OCI-LY1 (cell line): ENCODE results near the gene OR9A2.

Experiments used
- H2AFZ ChIP-seq: fragments of 200-600 bp; sonication (generic), shearing (Covaris generic); 2 replicates; pipeline ENCODE4 v1.6.0; 2014; ENCODE audit warnings: antibody characterized with exemption, mild to moderate bottlenecking, low read length
- H3F3A ChIP-seq: fragments of 200-600 bp; sonication (generic), shearing (Covaris generic); 2 replicates; pipeline ENCODE4 v1.6.0; 2014; ENCODE audit warnings: mild to moderate bottlenecking, antibody characterized with exemption, low read length, moderate library complexity; ENCODE audit not compliant: insufficient read depth
- H3K27ac ChIP-seq: fragments of 200-600 bp; sonication (generic); 2 replicates; pipeline ENCODE4 v1.5.1; 2014; ENCODE audit warnings: low read length, mixed run types, mild to moderate bottlenecking, low read depth; ENCODE audit not compliant: poor library complexity, severe bottlenecking
- H3K27me3 ChIP-seq: fragments of 200-600 bp; sonication (generic); 2 replicates; pipeline ENCODE4 v1.6.0; 2014; ENCODE audit warnings: antibody characterized with exemption, mild to moderate bottlenecking, low read length, moderate library complexity; ENCODE audit not compliant: insufficient read depth
- H3K36me3 ChIP-seq: fragments of 200-600 bp; sonication (generic); 2 replicates; pipeline ENCODE4 v1.6.1; 2014; ENCODE audit warnings: mild to moderate bottlenecking, antibody characterized with exemption, low read length, moderate library complexity, mixed read lengths; ENCODE audit not compliant: insufficient read depth
- H3K4me1 ChIP-seq: fragments of 200-600 bp; sonication (generic); 2 replicates; pipeline ENCODE4 v1.5.1; 2014; ENCODE audit warnings: mild to moderate bottlenecking, low read length, moderate library complexity; ENCODE audit not compliant: insufficient read depth, severe bottlenecking
- H3K4me2 ChIP-seq: fragments of 200-600 bp; sonication (generic), shearing (Covaris generic); 2 replicates; pipeline ENCODE4 v1.6.1; 2014; ENCODE audit warnings: low read length
- H3K4me3 ChIP-seq: fragments of 200-600 bp; sonication (generic); 2 replicates; pipeline ENCODE4 v1.5.1; 2014; ENCODE audit warnings: low read length, low read depth, mild to moderate bottlenecking, mixed read lengths; ENCODE audit not compliant: poor library complexity, severe bottlenecking
- H3K79me2 ChIP-seq: fragments of 200-600 bp; shearing (Covaris generic); 2 replicates; pipeline ENCODE4 v1.6.1; 2016; ENCODE audit warnings: mixed run types, low read length, mixed read lengths; ENCODE audit not compliant: insufficient read depth
- H3K9ac ChIP-seq: fragments of 200-600 bp; sonication (generic), shearing (Covaris generic); 2 replicates; pipeline ENCODE4 v1.6.1; 2014; ENCODE audit warnings: mild to moderate bottlenecking, low read length, mixed read lengths
- H3K9me2 ChIP-seq: fragments of 200-600 bp; sonication (generic), shearing (Covaris generic); 2 replicates; pipeline ENCODE4 v1.6.1; 2014; ENCODE audit warnings: low read depth, mild to moderate bottlenecking, low read length, mixed read lengths
- H3K9me3 ChIP-seq: fragments of 200-600 bp; shearing (Covaris generic); 2 replicates; pipeline ENCODE4 v1.6.1; 2014; ENCODE audit warnings: low read length, mixed read lengths
- H4K20me1 ChIP-seq: fragments of 200-600 bp; sonication (generic), shearing (Covaris generic); 2 replicates; pipeline ENCODE4 v1.6.0; 2016; ENCODE audit warnings: mild to moderate bottlenecking, low read length; ENCODE audit not compliant: insufficient read depth
- CTCF ChIP-seq: fragments of 200-600 bp; sonication (generic), shearing (Covaris generic); IDR thresholded peaks from 2 replicates; pipeline ENCODE4 v1.5.1; 2017; ENCODE audit warnings: mild to moderate bottlenecking, antibody characterized with exemption, low read length, moderate library complexity, mixed read lengths
- EZH2 ChIP-seq: fragments of 200-600 bp; sonication (generic), shearing (Covaris generic); IDR thresholded peaks from 2 replicates; pipeline ENCODE4 v1.8.0; 2017; ENCODE audit warnings: borderline replicate concordance, mixed run types, mild to moderate bottlenecking, antibody characterized with exemption, low read length, moderate library complexity, mixed read lengths

The OR9A2 gene

GRCh38 chr7:143069912-143070500 is 43.1 kb upstream of the OR9A2 start:
- H3K9me3 ChIP-seq: no peaks in the 10 kb centered on the region
- H3K79me2 ChIP-seq: no peaks in the 10 kb centered on the region
- no peak overlapping the region for H3K27ac ChIP-seq
- no peak overlapping the region for H3K4me2 ChIP-seq
- TF ChIP-seq EZH2 (no peak), CTCF (no peak)
- H3K4me1 ChIP-seq: no peaks in the 10 kb centered on the region
- no peaks in the 10 kb centered on the region for H3F3A ChIP-seq
- H3K27me3 ChIP-seq: no peaks in the 10 kb centered on the region; the same call in 1 of the 2 replicates
- no peak overlapping the region for H3K9ac ChIP-seq
- no peak overlapping the region for H3K4me3 ChIP-seq
- no peak overlapping the region for H2AFZ ChIP-seq
- no peaks in the 10 kb centered on the region for H3K9me2 ChIP-seq
- H3K36me3 ChIP-seq: no peaks in the 10 kb centered on the region
- no peaks in the 10 kb centered on the region for H4K20me1 ChIP-seq

- Histone ChIP-seq H3K27me3 (no peaks in the 10 kb centered on the region; the same call in 1 of the 2 replicates), H3K4me1 (no peaks in the 10 kb centered on the region), H3F3A (no peaks in the 10 kb centered on the region), H3K4me3 (no peak overlapping the region), H3K9me2 (no peaks in the 10 kb centered on the region), H3K9me3 (no peaks in the 10 kb centered on the region), H3K4me2 (no peak overlapping the region), H3K9ac (no peak overlapping the region), H3K36me3 (no peaks in the 10 kb centered on the region), H4K20me1 (no peaks in the 10 kb centered on the region), H3K27ac (no peak overlapping the region), H2AFZ (no peak overlapping the region), H3K79me2 (no peaks in the 10 kb centered on the region)
- TF ChIP-seq CTCF (no peak), EZH2 (no peak)
Observed at GRCh38 chr7:143068446-143068845, 41.5 kb upstream of the OR9A2 start.

DNA sequence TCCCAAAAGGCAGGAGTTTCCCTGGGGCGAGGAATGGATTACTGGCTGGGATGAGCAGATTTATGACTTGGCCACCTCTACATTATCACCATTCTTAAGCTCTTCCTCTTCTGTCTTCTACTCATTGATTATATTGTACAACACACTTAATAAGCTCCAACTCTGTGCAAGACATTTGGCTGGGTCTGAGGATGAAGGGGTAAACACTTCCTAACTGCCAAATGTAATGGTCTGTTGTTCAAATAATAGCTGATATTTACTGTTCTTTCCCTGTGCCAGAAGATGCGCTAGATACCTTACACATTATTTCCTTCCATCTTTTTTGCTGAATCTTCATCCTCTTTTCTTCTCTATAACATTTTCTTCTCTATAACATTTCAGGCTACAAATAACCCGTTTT is 36.8 kb upstream of the OR9A2 start:
- TF ChIP-seq EZH2 (no peak), CTCF (no peak)
- Histone ChIP-seq H3K36me3 (no peaks in the 10 kb centered on the region), H2AFZ (no peak overlapping the region), H3K9me3 (no peaks in the 10 kb centered on the region), H3K27me3 (no peaks in the 10 kb centered on the region; the same call in 1 of the 2 replicates), H4K20me1 (no peaks in the 10 kb centered on the region), H3K79me2 (no peaks in the 10 kb centered on the region), H3K27ac (no peak overlapping the region), H3K9me2 (no peaks in the 10 kb centered on the region), H3K9ac (no peak overlapping the region), H3F3A (no peaks in the 10 kb centered on the region), H3K4me3 (no peak overlapping the region), H3K4me2 (no peak overlapping the region), H3K4me1 (no peaks in the 10 kb centered on the region)
